Measurements from ENCODE around the gene TEDC1.

TEDC1 gene

DNA sequence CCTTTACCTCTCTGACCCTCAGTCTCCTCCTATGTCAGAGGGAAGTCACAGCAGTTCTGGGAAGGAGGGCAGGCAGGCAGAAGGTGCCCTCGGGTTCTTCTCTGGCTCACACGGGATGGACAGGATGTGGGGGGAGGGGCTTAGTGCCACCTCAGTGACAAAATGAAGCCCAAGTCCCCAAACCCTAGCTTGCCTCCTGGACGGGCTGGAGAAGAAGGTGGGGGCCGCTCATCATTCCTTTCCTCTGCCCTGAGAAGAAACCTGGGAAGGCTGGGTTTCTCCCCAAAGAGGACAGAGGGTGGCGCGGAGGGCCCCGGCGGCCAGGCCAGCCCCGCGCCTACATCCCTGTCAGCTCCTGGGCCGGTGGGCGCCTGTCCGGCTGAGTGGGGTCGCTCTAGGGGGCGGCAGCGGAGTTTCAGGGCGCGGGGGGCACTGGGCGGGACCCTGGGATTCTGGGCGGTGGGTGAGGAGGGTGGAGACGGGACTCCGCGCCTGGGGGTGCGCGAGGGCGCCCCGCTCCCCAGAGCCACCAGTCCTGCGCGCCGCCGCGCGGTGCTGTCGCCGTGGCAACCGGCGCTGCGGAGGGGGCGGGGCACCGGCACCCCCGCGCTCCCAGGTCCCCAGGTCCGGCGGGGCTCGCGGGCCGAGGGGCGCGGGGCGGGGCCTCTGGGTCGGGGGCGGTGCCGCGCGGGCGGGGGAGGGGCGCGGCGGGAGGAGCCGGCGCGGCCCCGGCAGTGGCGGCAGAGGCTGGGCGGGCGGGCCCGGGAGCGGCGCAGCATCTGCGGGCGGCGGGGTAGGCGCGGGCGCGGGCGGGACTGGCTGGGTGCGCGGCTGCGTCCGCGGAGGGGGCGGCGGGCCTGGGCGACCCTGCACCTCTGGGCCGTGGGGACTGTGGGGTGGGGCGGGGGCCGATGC is 35.1 kb downstream of the TEDC1 start, which contains the start of gene TMEM121:
Gene TMEM121, plus strand, starts transcription at position 723 of the 915 bp plus-strand sequence. CDS start 2,252 bp downstream, outside the sequence.
- no peak for DNase-seq (ENCODE audit: low read depth in 2 of 2)

- DNase-seq (ENCODE audit: low read depth in 2 of 2) = no peak
These were observed 35.8 kb downstream of the TEDC1 start for GRCh38 chr14:105526776-105527380.

DNA sequence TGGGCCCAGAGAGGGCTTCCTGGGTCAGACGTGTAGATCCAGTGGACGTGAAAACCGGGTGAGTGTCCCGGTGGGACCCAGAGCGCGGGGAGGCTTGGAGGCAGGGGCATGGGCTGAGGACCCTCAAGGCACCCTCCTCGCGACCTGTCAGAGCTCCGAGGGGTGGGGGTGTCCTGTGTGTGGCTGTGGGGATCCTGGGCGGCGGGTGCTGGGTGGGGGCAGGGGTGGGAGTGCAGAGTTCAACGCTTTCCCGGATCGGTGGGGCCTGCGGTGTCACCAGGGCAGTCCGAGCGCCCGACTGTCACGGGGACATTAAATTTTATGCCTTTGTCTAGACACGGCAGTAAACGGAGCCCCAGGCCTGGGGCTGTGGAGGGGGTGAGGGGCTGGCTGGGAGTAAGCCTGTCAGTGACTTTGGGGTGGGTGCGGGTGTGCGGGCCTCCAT is 36.4 kb downstream of the TEDC1 start:
- no peak for DNase-seq (ENCODE audit: low read depth in 2 of 2)

- peak; percentile 50 to 71 for DNase-seq (ENCODE audit: low read depth in 2 of 2)
These were observed 37.0 kb downstream of the TEDC1 start for GRCh38 chr14:105527826-105528585.

DNA sequence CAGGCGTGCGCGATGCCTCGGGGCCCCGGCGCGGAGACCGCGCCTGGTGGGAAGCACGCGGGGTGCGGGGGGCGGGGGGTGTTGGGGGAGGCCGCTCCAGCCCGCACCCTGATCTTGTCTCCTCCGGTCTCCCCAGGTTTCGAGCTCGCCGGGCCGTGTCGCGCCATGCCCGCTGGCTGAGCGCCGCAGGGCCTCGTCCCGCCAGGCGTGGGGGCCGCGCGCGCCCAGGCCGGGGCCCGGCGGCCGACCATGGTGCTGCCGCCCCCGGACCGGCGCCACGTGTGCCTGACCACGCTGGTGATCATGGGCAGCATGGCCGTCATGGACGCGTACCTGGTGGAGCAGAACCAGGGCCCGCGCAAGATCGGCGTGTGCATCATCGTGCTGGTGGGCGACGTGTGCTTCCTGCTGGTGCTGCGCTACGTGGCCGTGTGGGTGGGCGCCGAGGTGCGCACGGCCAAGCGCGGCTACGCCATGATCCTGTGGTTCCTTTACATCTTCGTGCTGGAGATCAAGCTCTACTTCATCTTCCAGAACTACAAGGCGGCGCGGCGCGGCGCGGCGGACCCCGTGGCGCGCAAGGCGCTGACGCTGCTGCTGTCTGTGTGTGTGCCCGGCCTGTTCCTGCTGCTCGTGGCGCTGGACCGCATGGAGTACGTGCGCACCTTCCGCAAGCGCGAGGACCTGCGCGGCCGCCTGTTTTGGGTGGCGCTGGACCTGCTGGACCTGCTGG is 37.7 kb downstream of the TEDC1 start:
- no peak for DNase-seq (ENCODE audit: low read depth in 2 of 2)

DNA sequence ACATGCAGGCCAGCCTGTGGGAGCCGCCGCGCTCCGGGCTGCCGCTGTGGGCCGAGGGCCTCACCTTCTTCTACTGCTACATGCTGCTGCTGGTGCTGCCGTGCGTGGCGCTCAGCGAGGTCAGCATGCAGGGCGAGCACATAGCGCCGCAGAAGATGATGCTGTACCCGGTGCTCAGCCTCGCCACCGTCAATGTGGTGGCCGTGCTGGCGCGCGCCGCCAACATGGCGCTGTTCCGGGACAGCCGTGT is 38.2 kb downstream of the TEDC1 start:
- no peak for DNase-seq (ENCODE audit: low read depth in 2 of 2)

- no peak for DNase-seq (ENCODE audit: low read depth in 2 of 2)
These were observed 38.7 kb downstream of the TEDC1 start for GRCh38 chr14:105529569-105530284.

DNA sequence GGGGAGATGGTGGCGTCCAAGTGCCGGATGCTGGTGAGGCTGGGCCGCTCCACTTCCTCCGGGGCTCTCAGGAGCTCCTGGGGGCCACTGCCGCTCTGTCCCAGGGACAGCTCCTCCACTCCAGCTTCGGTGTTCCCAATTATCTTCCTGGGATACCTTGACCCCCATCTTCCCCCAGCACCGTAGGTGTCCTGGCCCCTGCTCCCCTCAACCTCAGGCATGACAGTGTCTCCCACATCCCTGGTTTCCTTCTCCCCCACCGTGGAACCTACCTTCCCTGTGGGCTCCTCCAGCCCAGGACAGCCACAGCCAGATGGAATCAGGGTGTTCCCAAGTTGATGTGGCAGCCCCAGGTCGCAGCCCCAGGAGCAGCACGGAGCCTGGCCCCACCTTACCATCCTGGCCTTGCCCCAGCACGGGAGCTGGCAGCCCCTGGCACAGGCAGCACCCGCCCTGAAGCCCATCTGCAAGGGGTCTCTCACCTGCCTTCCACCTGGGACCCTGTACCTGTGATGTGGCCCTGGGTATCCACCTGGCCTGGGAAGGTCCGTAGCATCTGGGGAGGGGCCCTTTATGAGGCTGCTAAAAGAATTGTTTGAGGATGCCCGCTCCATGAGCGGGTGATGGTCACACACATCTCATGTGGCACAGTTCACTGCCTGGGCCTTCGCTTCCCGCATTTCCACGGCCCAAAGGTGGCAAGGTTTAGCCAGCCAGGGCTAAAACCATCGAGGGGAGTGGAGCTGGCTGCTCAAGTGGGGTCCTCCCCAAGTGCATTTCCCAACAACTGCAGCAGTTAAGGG is 39.4 kb downstream of the TEDC1 start:
- DNase-seq (ENCODE audit: low read depth in 2 of 2) = no peak

DNA sequence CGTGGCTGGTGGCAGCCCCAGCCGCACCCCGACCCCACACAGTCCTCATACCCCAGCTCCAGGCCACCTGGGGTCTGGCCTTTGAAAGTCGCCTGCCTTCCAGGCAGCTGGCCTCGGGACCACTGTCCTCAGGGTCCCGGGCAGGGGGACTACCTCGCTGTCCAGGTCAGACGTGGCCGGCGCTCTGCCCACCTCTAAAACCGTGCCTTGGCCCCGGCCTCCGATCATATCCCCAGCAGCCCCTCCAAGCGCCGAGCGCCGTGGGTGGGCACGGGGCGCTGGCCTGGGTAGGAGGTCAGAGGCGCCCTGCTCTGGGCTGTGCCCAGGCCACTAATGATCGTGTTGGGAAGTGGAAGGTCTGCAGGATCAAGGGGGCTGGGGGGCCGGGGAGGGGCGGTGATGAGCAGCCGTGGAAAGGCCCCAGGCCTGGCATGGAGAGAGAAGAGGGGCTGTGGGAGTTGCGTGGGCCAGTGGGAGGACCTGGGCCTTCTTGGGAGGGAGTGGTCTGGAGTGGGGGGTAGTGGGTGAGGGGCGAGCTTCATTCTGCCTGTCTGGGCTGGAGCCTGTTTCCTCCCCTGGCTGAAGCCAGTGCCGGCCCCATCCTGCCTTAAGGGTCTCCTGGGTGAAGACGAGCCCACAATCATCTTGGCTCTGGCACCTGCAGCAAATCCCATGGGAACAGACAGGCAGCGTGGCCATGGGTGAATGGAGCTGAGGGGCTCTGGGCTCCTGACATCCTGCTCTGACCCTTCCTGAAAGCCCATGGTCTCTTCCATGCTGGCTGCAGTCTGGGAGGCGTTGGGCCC is 40.2 kb downstream of the TEDC1 start:
- DNase-seq (ENCODE audit: low read depth in 2 of 2) = no peak

DNA sequence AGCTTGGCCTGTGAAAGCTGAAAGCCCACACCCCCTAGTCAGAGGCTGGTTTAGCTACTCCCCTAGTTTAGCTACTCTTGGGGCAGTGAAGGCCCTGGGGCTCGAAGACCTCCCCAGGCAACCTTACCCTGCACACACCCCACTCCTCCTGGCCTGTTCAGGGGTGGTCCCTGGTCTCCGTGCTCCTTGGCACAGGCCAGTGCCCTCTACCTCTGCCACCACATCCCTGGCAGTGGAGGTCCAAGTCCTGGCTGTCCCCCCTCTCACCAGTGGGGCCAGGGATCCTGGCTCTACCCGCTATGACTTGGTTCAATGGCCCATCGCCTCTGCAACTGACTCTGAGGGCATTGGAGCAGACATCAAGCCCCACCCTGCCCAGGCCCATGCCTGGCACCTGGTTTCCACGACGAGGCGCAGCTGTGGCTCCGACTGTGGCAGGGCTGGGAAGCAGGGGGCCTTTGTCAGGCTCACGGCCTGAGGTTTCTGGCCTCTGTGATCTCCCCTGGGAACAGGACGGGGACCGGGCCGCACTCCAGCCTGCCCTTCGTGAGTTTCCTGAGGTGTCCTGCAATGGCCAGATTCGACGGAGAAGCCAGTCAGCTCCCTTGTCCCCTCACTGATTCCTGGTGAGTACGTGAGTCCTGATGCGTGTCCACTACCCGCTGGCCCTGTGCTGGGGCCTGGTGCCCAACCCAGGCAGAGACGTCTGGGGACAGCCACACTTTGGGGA is 41.0 kb downstream of the TEDC1 start:
- DNase-seq (ENCODE audit: low read depth in 2 of 2) = no peak

DNA sequence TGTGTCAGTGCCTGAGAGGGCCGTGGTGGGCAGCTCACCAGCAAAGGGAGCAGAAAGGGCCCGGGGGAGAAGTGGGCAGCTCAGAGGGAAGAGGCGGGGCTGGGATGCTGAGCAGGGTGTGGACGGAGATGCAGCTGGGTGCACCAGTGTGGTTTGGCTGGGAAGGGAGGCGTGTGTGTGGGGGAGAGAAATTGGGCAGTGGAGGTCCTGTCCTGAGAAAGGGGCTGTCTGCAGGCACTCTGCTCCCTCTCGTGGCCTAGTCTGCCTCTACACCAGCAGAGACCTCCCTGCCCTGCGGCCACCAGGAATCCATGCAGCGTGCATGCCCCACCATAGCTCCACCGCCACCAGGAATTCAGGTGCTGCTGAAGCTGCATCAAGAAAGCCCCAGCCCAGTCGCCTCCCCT is 41.7 kb downstream of the TEDC1 start:
- no peak for DNase-seq (ENCODE audit: low read depth in 2 of 2)

GRCh38 chr14:105533391-105533790 is 42.3 kb downstream of the TEDC1 start:
- no peak for DNase-seq (ENCODE audit: low read depth in 2 of 2)

GRCh38 chr14:105533811-105534498 is 42.9 kb downstream of the TEDC1 start:
- no peak for DNase-seq (ENCODE audit: low read depth in 2 of 2)

DNA sequence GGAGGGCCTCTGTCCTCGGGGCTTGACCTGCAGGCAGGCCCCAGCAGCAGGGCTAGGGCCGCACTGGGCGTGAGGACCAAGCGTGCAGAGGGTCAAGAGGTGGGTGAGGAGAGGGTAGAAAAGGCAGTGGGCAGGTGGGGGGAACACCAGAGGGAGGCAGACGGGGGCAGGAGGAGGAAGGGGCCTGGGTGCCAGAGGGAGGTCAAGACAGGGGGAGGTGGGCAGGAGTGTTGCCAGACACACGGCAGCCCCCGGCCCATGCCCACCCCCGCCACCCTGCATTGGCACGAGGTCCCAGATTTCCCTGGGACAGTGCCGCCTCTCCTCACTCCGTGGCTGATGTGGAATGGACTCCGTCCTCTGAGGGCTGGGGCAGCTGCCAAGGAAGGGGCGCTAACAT is 43.5 kb downstream of the TEDC1 start:
- DNase-seq (ENCODE audit: low read depth in 2 of 2) = no peak

DNA sequence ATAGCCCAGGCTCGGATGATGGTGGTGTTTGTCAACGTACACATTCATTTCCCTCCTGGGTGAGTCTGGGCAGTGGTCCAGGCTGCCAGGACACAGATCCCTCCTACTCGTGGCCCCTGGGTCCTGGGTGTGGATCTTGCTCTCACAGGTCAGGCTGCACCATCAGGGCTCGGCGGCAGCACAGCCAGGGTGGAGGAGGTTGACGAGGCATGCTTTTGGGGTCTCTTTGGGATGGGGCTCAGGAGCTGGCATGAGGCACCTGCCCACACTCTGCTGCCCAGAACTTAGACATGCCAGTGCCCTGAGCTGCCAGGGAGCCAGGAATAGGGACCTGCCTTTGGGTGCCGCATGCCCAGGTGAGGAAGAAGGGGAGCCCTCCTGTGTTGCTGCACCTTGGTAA is 45.0 kb downstream of the TEDC1 start:
- DNase-seq (ENCODE audit: low read depth in 2 of 2) = no peak

DNA sequence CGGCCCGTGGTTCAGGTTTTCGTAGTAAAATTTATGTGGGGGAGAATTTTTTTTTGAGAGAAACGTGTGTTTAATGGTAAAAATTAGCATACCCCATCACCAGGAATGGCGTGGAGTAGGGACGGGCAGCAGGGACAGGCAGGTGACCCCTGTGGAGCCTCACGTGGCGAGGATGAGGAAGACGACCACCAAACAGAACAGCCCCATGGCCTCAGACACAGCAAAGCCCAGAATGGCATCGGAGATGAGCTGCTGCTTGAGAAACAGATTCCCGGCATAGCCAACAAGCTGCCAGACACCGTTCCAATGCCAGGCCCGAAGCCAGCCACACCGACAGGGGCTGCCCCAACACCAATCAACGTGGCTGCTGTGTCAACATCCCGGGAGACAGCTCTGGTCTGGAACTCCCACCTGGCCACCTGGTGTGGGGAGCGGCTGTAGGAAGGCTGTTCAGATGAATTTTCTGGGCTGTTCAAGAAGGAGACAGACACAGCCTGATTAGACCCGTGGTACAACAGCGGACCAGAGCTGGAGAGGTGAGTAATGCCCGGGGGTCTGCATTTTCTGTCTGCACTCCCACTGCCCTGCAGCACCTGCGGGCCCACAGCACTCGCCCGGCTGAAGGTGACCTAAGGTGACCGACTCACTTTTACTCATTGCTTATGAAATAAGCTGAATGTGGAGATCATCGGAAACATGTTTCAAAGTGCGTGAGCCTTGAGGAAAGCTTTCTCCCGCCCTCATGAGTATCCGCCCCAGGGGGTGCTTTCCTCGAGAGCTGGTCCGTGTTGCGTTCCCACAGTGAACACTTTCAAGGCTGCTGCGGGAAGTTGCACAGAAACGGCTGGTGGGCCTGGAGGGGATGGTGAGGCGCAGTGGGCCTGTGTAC is 45.9 kb downstream of the TEDC1 start:
- DNase-seq (ENCODE audit: low read depth in 2 of 2) = no peak

Data from stimulated activated CD4-positive, alpha-beta T cell treated with anti-CD3 and anti-CD28 coated beads, Interleukin-1b, Interleukin-23, amount 100 ng/mL, for 1 hour (primary cell).